HG02970 (cell line): ENCODE data around the gene LMAN1L.

Source experiments
- ATAC-seq: cut with Tn5 transposase; IDR thresholded peaks from one replicate; pipeline ENCODE4 v1.9.1; 2021; ENCODE audit warnings: mild to moderate bottlenecking, moderate library complexity, moderate number of reproducible peaks; ENCODE audit not compliant: unreplicated experiment, low FRiP score

Gene LMAN1L

DNA sequence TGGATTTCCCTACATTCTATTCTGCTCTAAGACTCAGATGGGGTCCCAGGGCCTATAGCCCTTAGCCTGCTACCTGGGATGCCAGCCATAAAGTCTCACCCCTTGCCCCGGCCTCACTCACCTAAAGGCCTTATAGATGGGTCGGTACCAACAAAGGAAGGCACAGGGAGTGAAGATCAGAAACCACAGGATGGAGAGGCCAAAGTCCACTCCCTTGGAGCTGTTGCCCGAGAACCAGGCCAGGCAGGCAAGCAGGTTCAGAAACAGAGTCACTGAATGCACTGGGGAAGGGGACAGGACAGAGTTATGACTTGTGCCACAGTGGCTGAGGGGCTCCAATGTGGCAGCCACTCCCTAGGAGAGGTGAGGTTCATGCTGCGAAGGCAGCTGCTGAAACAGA lies 37.8 kb downstream of the LMAN1L start:
- ATAC-seq: no peak

DNA sequence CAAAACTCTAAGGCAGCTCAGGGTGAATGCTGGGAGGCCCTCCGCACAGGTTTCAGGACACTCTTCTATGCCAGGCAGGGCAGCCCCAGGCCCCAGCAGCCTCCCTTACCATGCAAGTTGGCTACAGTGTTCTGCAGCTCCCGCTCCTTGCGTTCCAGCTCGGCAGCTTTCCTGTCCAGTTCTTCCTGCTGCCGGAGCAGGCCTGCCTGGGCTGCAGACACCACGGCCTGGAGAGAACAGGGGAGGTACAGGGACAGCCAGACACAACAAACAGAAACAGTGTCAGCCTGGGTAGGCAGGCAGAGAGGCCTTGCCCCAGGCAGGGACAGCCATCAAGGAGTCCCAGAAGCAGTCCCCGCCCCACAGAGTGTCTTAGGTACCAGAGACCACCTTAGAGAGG lies 39.3 kb downstream of the LMAN1L start:
- no peak for ATAC-seq

DNA sequence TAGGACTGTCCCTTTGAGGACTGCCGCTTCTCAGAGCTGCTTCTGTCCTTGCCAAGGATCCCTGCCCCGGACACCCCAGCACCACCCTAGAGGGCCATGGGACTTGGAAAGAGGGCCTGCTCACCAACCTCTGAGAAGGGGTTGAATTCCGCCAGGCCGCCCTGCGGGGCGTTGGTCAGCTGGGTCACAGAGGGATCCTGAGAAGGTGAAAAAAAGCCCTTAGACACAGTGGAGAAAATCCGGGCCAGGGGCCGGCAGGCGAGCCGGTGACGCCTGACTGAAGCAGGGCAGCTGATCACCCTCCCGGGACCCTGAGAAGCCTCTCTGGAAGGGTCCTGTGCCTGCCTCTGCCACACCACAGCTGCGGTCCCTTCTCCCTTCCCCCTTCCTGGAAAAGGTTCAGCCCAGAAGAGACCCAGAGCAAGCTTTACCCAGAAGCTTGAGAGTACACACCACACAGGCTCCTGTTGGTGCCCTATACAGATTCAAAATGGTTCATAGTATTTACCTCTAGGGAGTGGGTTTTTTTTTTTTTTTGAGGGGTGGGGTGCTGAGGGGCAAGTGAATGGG lies 41.9 kb downstream of the LMAN1L start:
- ATAC-seq: no peak

DNA sequence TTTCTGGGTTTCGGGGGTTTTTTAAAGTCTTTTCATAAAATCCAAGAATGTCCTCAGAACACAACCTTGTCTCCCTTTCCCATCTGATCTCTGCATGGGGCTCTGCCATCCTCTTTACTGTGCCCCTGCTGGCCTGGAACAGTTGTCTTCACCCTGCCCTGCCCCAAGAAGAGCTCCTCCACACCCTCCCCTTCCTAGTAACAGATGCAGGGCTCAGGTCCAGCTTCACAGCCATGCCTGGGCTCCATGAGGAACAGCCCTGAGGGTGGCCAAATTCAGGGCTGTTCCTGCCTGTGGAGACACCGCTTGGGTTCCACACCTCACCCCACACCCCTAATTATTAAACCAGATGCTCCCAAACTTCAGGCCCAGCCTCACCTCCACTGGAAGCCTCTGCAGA lies 43.2 kb downstream of the LMAN1L start:
- ATAC-seq: no peak

DNA sequence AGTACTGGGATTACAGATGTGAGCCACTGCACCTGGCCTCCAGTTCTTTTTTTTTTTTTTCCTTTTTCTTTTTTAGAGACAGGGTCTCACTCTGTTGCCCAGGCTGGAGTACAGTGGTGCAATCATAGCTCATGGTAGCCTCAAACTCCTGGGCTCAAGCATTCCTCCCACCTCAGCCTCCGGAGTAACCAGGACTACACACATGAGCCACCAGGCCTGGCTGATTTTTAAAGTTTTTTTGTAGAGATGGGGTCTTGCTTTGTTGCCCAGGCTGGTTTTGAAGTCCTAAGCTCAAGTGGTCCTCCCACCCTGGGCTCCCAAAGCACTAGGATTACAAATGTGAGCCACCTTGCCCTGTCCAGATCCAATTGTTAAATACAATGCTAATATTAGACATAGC lies 43.9 kb downstream of the LMAN1L start:
- ATAC-seq: no peak

DNA sequence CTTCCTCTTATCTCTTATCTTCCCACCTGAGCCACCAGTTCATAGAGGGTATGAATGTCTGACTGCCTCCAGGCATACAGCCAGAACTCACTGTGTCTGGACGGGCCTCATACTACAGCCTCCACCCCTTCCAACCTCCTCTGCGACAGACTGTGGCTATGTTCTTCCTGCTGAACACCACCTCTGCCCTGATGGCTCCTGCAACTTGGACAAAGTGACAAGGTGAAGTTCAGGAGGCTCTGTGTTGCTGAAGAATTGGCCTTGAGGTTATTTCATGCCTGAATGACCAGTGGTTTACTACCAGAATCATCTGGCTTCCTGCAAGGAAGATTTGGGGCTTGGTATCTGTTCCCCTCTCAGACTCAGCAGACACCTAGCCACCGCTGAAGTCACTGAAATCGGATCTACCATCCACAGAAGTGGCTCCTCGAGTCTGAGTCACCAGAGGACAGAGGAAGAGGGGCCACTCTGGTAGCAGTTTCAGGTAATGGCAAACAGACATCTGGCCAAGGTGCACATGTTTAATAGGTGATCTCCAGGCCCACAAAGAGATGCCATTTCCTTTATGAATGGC lies 44.5 kb downstream of the LMAN1L start:
- ATAC-seq: peak; percentile 68

DNA sequence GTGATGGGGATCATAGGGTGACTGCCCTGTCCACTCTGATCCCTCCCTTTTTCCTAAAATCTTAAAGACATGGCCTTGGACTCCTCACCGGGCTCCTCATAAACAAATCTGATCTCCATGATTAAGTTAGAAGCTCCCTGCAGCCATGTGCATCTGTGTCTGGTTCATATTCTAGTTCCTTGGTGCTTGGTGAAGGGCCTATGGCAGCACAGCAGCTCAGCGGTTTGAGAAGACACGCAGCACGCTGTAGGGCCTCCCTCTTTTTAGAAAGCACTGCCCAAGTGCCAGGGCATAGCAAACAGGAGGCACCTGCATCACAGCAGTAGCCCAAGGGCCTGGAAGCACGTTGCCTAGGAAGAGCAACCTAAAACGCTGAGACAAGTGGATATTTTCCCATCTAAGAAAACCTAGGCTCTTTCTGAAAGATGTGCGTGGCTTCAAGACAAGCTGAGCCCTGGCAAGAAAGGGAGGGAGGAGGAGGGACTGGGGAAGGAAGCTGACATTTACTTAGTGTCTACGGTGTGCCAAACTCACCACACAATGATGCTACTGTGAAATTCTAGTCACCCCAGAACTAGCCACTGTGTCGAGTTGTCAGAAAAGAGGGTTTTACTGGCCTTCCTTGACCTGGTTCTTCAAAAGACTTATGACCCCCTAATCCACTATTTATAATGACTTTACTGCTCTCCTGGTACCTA lies 45.2 kb downstream of the LMAN1L start:
- peak; percentile 23 for ATAC-seq

DNA sequence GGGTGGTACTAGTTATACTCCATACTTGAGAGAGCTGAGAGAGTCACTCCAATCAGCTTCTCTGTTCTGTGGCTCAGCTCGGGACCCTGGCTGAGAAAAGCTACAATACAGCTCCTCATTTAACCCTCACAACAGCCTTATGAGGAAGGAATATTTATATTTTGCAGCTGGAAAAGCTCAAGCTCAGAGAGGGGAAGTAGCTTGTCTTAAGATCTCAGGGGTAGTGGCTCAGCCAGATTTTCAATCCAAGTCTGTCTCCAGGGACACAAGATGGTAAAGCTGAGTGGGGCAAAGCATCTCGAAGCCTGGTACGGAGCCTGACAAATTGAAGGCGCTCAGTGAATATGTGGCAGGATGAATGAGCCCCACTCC lies 45.7 kb downstream of the LMAN1L start:
- no peak for ATAC-seq

DNA sequence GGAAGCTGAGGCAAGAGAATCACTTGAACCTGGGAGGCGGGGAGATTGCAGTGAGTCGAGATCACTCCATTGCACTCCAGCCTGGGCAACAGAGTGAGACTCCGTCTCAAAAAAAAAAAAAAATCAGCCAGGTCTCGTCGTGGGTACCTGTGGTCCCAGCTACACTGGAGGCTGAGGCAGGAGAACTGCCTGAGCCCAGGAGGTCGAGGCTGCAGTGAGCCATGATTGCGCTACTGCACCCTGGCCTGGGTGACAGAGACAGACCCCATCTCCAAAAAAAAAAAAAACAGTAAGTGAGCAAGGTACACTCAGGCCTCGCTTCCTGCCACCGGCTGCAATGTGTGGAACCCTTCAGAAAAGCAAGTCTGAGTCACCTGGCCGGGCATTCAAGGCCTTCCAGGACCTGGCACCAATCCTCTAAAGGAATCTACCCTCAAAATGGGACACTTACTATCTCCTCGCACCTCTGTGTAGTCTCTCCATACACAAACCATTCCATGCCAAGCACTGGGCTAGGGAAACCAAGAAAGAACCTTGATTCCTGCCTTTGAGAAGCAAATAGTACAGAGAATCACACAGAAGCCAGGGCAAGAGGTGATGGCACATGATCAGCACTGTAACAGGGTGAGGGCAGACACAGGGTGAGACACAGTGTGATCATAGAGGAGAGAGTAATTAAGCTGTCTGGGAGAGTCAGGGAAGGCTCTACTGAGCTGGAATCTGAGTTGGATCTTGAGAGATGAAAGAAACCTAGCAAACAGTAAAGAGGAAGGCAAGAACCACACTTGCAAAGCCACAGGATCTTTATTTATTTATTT lies 50.8 kb downstream of the LMAN1L start:
- no peak for ATAC-seq

DNA sequence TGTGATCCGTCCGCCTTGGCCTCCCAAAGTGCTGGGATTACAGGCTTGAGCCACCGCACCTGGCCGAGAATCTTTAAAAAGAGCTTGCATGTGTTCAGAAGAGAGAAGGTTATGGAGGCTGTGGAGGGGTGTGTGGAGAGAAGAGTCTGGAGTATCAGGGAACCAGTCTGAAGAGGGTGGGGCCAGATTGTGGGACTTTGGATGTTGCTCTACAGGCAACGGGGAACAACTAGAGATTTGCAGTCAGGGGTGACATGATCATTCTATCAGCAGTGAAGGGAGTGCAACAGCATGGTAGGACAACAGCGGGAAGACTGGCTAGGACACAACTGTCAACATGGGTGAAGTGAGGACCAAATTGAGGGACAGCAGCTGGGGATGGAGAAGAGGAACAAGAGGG lies 51.7 kb downstream of the LMAN1L start:
- no peak for ATAC-seq

DNA sequence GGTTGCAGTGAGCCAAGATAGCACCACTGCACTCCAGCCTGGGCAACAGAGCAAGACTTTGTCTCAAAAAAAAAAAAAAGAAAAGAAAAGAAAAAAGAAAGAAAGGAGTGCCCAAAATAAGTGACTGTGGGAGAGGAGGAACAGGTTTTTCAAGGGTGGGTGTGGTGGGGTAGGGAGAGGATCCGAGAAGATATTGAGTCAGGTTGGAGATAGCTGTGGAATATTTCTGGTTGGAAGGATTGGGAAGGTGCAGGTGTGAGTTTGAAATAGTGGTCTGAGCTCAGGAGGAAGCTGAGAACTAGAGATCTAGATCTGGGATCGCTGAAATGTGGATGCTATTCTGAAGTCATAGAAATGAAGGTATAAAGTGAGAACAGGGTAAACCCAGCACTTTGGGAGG lies 52.7 kb downstream of the LMAN1L start:
- no peak for ATAC-seq

DNA sequence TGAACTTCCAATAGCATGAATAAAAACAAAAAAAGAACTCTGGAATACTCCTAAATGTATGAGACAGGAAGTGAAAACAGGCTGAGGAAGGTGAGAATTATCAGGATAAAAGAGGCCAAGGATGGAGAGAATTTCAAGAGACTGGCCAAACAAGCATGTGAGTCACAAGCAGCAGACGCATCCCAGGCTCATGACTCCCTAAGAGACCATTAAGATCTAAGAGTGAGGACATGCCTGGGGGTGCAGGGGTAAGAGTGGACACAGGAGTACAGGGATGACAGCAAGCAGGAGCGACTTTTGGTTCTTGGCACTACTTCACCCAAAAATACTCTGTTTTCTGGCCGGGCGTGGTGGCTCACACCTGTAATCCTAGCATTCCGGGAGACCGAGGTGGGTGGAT lies 53.5 kb downstream of the LMAN1L start:
- no peak for ATAC-seq

DNA sequence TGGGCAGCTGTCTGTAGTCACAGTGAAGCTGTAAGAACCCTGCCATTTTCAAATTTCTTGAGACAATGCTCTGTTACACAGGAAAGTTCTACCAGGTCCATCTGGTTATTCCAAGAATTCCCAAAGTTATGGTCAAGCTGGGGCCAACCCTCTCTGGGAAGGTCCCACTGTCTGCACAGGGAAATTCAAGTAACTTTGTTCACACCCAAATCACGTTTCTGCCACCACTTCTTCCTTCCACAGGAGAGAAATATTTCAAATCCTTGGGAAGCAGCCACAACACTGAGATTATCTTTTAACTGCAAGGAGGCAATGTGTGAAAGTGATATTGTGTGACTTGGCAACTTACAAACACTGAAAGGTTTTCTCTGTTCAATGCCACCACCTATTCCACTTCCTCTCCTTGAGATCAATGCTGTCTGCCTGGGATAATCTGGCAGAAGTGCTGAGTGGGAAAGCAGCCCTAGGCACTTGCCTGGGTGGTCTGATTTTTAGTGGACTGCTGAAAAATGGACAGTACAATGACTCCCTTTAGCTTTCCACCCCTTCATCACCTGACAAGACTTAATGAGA lies 54.9 kb downstream of the LMAN1L start:
- ATAC-seq: no peak

DNA sequence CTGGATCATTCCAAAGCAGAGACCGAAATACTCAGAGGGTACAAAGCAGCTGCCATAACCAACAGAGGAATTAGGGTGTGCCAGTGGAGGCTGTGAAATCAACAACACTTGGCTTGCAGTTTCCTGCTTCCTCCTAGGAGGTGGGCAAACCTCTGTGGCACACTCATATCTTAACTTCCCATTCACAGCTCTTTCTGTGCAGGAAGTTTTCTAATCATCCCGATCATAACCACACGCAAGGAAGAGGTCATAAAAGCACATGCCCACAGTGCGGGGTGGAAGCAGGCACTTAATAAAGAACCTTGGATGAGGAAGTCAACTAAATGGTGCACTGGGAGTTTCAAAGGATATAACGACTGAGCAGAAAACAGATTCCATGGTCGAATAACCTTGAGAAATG lies 55.4 kb downstream of the LMAN1L start:
- no peak for ATAC-seq

DNA sequence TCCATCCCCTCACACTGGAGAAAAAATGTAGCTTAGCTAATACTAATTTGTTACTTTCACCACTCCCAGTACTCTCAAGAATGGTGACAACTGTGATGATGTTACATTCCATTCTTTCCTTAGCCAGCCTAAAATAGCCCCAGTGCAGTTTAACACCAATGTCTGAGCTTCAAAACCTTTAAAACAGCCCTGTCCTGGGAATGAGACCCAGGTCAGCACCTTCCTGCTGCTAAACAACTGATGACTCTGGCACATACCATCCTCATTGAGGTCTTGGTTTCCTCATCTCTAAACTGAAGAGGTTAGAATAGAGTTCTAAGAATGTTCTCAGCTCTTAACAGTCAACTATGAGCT lies 56.7 kb downstream of the LMAN1L start:
- ATAC-seq: no peak

DNA sequence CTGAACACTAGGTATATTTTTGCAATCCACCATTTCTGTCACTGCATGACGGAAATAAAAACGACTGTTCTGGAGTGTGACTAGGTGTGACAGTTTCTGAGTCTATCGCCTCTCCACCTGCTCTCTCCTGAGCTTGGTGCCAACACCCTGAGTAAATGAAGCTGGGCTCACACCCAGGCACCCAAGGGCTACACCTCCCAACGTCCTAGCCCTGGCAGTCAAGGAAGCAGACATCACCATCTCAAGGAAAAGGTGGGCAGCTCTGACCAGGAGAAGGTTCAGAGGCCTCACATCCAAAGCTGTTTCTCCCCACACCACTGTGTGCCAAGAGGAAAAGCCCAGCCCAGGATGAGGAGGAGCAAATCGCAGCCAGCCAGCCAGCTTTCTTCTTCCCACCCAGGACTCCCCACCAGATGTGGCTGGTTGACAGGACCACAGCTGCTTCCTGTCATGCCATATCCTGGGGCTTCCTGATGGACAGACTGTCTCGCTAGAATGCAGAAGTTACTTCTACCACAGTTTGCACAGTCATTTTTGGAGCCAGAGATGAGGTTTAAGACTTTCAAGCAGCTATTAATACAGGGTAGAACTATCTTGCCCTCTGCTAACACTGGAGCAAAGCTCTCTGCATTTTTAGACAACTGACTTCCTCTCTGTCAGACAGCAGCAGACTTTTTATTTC lies 57.2 kb downstream of the LMAN1L start:
- no peak for ATAC-seq

DNA sequence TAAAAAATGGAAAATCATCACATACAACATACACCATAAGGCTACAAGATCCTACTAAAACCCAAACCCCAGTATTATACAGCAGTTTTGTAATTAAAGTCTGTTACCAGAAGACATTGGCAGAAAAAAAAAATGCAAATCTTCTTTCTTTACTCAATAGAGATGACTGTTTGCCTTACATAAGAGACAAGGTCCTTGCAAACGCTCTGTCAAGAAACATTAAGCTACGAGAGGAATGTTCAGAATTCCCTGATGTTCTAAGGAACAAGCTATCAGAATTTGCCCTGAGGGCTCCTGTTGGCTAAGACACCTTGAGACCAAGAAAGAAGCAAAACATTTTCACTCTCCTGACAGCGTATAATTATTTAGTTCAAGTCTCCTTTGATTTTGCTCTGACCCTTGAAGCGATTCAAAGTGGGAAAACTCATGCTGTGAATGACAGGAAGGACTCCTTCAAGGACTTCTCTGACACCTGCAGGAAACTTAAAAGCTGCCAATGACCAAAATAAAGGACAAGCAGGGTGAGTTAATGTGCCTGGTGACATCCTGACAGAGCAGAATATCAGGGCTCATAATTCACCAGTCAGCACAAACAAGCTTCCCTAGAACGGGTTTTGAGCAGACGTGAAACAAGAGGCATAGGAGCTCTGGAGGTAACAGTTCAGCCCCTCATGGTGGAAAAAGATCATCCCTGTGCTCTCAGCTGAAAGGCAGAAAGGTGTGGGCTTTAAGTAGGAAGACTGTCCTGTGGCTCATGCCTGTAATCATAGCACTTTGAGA lies 58.0 kb downstream of the LMAN1L start:
- no peak for ATAC-seq

DNA sequence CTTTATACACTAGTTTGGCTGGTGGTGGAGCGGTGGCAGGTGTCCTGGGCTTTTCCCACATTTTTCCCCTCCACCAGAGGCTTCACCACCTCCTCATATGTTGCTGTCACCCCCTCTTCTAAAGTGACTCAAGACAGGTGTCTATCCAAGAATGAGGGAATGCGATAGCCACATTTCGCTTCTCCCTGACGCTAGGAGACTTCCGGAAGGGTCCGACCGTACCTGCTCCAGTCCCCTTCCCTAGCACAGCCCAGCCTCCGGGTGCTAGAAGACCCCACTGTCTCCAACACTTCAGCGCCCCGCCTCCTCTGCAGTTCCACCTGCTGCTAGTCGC lies 60.0 kb downstream of the LMAN1L start:
- ATAC-seq: no peak

DNA sequence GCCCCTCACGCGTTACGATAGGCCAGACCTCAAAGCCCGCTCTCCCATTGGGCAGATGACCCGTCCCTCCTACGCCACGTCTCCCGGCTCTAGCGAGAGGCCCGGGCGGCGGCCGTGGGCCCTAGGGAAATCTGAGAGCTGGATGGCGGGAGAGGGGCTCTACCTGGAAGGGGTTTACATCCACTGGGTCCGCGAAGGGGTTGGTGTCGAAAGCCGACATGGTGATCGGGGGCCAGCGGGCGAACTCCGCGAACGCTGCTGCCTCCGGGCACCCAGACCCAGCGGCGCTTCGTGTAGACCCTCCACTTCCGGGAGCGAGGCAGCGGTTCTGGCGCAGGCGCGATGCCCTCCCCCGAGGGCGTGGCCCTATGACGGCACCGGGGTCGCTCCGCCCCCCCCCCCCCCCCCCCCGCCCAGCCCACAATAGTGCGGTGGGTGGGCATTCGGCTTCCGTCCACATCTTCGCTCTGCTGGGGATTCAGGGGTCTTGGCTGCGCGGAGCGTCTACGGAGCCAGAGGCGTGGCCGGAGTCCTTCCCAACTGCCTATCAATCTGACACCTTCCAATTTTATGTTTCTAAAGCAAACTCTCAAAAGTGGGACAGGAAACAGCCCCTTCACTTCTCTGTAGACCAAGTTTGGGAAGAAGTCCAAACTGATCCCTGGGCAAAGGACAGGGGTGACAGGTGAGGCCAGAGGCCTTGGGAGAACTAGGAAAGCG lies 60.6 kb downstream of the LMAN1L start, which contains the start of gene SCAMP2:
Gene SCAMP2, minus strand, starts transcription at position 330 of the 720 bp plus-strand sequence. Its CDS starts 110 bp downstream, at position 220.
- peak; percentile 73 for ATAC-seq
